Right renal cortex interstitium (tissue), 3 donors: ENCODE measurements around the gene DAB2IP. TPM values are rescaled to one million over a fixed set of nuclear protein-coding genes. Genes with fewer than 3 reads are reported as not detected.
"Not testable (repeated sequence)": the region's sequence is repeated elsewhere in the genome, so short reads cannot be mapped to it uniquely, and the experiment has no call there.

Experiments
- DNase-seq, 3 donors: peaks; one replicate each; pipeline ENCODE4 v3.0.0-alpha.2; 2013; ENCODE audit warnings: low read depth in 3 of 3, low spot score in 2 of 3
- polyA plus RNA-seq, 3 donors: library from polyadenylated mRNA; unstranded; fragments of 120-200 nt; gene quantifications; one replicate each; pipeline ENCODE4 v1.2.1, GENCODE V29; 2013; ENCODE audit not compliant: insufficient read length in 3 of 3

The DAB2IP gene
- polyA plus RNA-seq, 3 donors = 41.5 to 46.6 (median 43.8) TPM

DNA sequence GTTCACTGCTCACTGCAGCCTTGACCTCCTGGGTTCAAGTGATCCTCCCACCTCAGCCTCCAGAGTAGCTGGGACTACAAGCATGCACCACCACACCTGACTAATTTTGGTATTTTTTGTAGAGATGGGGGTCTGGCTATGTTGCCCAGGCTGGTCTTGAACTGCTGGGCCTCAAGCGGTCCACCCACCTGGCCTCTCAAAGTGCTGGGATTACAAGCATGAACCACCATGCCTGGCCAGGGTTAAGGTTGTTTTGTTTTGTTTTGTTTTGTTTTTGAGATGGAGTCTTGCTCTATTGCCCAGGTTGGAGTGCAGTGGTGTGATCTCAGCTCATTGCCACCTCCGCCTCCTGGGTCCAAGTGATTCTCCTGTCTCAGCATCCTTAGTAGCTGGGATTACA is 28.0 kb upstream of the DAB2IP start:
- DNase-seq = not testable (repeated sequence)

DNA sequence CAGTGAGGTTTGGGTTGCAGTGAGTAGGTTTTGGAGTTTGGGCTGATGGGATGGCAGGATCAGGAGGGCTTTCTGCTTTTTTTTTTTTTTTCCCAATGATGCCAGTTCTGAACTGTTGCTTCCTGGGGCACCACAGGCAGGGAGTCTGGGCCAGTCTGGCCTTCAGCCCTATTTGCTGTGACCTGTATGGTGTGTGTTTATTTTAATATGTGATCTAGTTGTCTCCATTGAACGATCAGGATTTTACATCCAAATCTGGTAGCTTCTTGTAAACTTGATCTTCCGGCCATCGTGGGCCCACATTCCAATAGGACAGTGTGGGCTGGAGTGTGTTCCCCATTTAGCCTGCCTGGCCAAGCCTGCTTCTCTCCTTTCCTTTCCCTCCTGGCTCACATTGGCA is 25.8 kb upstream of the DAB2IP start:
- DNase-seq = no peak

GRCh38 chr9:121626012-121626411 is 25.4 kb upstream of the DAB2IP start:
- no peak for DNase-seq

DNA sequence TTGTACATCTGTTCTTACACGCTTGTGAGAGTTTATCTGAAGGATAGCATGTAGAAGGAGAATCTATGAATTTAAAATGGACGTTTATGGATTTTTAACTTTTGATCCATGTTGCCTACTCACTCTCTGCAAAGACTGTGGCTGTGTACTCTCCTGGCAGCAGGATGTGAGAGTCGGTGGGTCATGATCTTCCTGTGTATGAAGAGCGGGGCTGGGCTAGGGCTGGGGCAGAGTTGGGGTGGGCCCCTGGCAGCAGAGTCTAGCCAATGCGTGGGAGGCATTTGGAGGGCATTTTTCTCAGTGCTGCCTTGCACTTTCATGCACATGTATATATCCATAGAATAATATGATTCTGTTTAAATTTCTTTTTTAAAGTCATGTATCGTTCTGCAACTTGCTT is 24.0 kb upstream of the DAB2IP start:
- no peak for DNase-seq

DNA sequence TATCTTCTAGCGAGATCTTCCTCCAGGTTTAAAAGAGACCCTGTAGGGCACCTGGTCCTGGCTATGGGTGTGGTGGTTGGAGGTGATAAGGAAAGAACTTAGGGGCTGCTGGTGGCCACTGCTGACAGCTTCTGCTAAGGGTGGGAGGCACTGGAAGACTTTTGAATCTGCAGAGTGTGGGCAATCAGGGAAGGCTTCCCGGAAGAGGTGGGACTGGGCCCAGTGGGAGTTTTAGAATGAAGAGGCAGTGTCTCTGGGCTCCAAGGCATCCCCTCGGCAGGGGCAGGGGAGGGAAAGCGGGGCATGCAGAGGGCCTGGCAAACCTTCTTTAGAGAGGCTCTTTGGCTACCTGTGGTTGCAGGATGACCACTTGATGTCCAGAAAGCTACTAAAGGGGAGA is 23.0 kb upstream of the DAB2IP start:
- DNase-seq = no peak

DNA sequence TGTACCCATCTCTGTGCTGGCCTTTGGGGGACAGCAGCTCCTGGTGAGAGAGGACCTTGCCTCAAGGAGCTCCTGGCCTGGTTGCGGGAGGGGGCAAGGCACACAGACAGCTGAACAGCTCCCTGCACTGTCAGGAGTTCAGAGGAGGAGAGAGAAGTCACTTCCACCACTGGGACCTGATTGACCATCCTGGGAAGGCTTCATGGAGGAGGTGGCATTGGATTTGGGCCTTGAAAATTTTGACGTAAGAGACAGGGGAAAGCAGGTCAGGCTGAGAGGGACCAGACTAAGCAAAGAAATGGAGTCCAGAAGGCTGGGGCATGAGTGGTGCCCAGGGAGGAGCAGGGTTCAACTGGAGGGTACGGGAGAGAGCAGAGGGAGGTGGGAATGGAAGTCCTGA is 20.3 kb upstream of the DAB2IP start:
- no peak for DNase-seq

DNA sequence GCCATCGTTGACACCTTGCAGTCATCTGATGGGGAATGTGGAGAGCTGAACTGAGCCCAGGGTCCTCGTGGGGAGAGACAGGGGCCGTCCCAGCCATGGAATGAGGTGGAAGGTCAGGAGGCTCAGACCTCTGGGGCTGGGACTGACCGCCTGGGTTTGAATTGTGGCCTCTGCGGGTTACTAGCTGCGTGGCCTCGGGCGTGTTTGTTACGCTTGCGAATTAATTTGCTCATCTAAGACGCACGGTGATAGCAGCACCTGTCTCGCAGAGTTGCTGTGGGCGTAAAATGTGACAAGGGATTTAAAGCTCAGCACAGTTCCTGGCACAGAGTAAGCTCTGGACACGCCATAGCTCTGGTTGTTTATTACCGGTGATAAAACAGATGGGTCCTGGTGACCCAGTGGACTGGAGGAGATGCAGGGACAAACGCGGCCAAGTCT is 19.4 kb upstream of the DAB2IP start:
- no peak for DNase-seq

DNA sequence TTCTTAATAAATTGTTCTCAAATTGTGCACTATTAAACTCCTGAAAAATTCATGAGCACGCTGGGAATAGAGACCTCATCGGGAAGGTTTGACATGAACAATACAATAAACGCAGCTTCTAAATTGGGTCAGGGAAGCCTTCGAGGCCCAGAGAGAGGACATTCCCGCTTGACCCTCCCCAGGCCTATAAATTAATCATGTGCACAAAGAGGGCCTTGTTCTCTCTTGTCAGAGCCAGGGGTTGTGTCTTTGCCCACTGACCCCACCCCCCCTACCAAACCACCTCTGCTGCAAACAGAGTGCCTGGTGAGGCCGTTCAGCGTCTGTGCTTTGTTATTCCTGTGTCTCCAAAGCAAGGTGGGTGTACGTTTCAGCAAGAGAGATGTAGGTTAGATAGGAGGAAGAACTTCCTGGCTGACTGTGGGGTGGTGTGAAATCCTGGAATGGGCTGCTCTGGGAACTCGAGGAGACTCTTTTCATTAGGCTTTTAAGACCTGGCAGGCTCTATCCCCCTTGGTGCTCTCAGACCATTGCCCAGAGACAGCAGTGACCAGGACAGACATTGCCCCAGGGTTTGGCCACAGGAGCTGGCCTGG is 18.2 kb upstream of the DAB2IP start:
- no peak for DNase-seq

- no peak for DNase-seq
These were observed 17.7 kb upstream of the DAB2IP start for GRCh38 chr9:121633736-121634135.

DNA sequence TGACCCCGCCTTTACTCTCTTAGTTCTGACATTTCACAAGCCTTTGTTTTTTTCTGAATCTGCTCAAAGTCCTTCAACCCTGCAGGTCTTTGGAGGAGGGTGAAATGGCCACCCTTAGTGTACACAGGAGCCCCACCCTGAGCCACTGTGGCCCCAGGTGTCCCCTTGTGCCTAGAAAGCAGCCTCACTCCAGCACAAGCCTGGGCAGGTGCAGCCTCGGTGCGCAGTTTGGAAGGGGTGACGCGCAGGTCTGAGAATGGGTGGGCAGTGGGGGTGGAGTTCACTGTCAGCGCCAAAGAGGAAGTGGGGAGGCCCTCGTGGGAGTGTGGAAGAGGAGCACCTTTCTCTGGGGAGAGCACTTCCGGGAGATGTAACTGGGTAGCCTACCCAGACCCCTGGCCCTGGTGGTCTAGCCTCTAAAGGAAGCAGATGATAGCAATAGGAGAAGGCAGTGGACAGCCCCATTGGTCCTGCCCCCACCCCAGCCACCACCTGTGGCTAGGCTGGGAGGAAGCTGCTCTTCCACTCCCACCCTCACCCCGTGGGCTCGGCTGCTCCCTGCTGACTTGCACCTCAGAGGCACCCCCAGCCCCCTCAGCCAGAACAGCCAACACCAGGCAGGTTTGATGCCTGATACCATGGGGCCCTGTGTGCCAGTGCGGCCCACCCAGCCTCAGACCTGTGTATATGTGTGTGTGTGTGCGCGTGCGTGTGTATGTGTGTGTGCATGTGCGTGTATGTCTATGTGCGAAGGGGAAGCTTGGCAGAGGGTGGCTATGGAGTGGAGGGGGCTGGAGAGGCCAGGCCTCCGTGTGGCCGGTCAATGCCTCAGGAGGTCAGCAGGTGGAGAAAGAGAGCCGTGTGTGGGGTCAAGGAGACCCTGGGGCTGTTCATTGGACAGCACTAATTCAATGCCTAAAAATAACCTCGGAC is 16.8 kb upstream of the DAB2IP start:
- DNase-seq = no peak

GRCh38 chr9:121635300-121635876 is 16.0 kb upstream of the DAB2IP start:
- no peak for DNase-seq

DNA sequence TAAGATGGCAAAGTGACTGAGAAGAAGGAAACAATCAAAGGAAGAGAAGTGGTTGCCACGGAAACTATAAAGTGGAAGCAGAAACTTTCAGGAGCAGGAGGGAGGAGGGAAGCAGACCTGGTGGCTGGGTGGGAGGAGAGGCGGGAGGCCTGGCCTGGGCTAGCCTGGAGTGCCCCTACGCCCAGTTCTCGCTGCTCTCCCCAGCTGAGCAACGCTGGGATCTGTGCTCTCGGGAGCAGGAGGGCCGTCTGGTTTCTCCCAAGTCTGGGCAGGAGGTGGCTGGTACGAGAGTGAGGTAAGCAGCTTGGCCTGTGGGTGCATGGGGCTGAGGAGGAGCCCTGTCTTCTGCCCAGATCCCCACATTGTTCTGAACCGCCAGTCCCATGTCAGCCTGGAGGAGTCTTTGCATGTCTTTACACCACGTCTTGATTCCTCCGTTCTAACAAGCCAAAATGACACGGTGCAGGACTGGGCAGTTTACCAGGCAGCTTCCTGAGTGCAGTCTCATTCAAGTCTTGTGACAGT is 15.0 kb upstream of the DAB2IP start:
- no peak for DNase-seq

DNA sequence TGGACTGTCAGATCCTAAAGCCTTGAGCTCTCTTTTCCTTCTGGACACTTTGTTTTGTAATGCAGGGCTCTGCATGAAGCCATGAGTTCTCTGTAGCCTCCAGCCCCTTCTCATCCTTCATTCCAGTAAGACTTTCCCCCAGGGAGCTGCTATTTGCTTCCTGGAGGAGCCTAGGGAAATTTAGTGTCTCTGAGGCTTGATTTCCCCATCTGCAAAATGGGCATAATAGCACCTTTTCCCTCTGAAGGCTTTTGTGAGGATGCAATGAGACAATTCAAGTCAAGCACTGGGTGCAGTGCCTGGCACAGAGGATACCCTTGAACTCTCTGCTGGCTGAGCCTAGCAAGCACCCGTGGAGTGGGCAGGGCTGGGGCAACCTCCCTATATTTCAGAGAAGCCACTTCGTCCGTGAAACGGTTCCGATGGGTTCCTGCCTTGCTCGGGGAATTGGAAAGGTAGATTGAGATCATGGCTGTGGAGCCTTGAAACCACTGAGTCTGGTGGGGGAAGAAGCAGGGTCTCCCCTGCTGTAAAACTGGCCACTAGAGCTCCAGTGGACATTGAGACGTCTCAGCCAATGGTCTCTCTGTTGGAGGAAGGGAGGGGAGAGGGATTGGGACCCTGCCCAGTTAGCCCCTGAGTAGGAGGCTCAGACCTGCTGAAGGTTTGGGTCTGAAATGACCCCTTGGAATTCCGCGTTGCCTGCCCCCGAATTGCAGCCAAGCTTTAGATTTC is 14.3 kb upstream of the DAB2IP start:
- DNase-seq = no peak

DNA sequence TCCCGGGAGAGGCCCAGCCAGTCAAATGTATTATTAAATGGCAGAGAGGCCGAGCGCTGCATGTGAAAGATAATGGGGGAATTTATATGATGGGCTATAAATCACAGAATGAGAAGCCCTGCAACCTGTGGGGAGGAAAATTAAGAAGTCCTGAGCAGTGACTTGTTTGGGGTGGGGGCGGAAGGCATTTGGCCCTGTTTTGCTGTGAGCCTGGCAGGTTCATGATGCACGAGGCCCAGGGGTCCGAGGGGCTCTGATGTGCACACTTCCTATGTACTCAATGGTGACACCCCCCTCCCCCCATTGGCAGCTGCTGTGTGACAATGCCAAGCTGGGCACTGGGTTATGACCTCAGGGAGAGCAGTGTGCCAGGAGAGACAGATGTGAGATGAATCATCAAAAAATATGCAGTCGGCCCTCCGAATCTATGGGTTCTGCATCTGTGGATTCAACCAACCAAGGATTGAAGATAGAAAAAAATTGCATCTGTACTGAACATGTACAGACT is 13.7 kb upstream of the DAB2IP start:
- no peak for DNase-seq

- DNase-seq = no peak
These were observed 13.0 kb upstream of the DAB2IP start for GRCh38 chr9:121638399-121638798.

- DNase-seq = no peak
These were observed 12.4 kb upstream of the DAB2IP start for GRCh38 chr9:121638901-121639592.

DNA sequence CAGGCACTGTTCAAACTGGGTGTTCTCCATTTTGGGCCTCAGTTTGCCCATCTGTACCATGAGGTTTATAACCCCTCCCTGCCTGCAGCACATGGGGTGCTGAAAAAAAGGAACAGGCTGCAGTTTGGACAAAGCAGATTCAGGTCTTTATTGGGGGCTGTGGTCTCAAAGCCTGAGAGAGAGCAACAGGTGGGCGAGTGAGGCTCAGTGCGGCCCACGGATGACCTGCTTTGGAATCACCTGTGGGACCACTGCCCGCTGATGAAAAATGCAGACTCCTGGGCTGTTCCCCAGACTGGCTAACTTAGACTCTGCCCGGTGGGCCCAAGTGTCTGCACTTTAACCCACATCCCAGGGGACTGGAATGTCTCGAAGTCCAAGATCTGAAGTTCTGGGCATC is 11.8 kb upstream of the DAB2IP start:
- no peak for DNase-seq

DNA sequence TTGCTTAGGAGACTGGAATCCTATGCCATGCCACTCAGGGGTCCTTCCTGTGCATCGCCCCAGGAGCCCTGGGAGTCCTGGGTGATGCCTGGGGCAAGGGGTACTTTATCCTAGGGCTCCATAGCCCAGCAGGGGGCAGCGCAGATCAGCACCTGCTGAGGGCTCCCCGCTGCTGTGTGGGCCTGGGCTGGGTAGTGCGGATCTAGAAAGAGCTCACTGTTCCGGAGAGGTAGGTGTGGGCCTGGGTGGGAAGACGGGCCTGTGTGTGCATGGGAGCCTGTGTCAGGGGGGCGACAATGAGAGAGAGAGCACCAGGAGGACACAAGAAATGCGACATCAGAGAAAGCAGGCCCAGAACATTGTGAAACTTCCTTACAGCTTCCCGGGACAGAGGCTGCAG is 11.4 kb upstream of the DAB2IP start:
- no peak for DNase-seq

GRCh38 chr9:121640491-121641223 is 10.8 kb upstream of the DAB2IP start:
- DNase-seq = no peak
